ENCODE results near the gene TCF15. TPM values are rescaled to one million over a fixed set of nuclear protein-coding genes. Genes with fewer than 3 reads are reported as not detected.

TCF15 gene, protein sequence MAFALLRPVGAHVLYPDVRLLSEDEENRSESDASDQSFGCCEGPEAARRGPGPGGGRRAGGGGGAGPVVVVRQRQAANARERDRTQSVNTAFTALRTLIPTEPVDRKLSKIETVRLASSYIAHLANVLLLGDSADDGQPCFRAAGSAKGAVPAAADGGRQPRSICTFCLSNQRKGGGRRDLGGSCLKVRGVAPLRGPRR
- total RNA-seq (2022; extraction: Qiagen RNA extraction): not detected in 5 replicates

GRCh38 chr20:610130-611046 lies at the start of gene TCF15:
Gene TCF15, minus strand, starts transcription at chr20:610309. Its CDS starts 72 bp downstream, at chr20:610237.

GRCh38 chr20:653110-653589 lies 43.0 kb upstream of the TCF15 start, which contains the start of gene SRXN1:
Gene SRXN1, minus strand, starts transcription at chr20:653200. Its CDS starts 15 bp downstream, at chr20:653185.

Other genes starting within 250 kb of the TCF15 start
- gene TRIB3, start 229.5 kb downstream of the TCF15 start, total RNA-seq (2022; extraction: Qiagen RNA extraction): 43.0 to 53.8 TPM (median 50.7 TPM) in 5 replicates
- 106 to 148 TPM (median 146 TPM) in 5 replicates for gene RBCK1, start 202.0 kb downstream of the TCF15 start, total RNA-seq (2022; extraction: Qiagen RNA extraction)
- gene TBC1D20, start 147.8 kb downstream of the TCF15 start, total RNA-seq (2022; extraction: Qiagen RNA extraction): 31.9 to 35.5 TPM (median 33.0 TPM) in 5 replicates
- 133 to 156 TPM (median 151 TPM) in 5 replicates for gene CSNK2A1, start 66.5 kb downstream of the TCF15 start, total RNA-seq (2022; extraction: Qiagen RNA extraction)
- 245 to 298 TPM (median 257 TPM) in 5 replicates for gene SRXN1, start 42.9 kb upstream of the TCF15 start, total RNA-seq (2022; extraction: Qiagen RNA extraction)
- not detected in 5 replicates for gene SCRT2, start 65.5 kb upstream of the TCF15 start, total RNA-seq (2022; extraction: Qiagen RNA extraction)
- 0.36 to 0.72 TPM (median 0.58 TPM) in 5 replicates for gene SLC52A3, start 158.2 kb upstream of the TCF15 start, total RNA-seq (2022; extraction: Qiagen RNA extraction)
- gene FAM110A, start 223.4 kb upstream of the TCF15 start, total RNA-seq (2022; extraction: Qiagen RNA extraction): 6.8 to 11.7 TPM (median 11.6 TPM) in 5 replicates